Measurements from ENCODE around the gene CCDC158.

DNA sequence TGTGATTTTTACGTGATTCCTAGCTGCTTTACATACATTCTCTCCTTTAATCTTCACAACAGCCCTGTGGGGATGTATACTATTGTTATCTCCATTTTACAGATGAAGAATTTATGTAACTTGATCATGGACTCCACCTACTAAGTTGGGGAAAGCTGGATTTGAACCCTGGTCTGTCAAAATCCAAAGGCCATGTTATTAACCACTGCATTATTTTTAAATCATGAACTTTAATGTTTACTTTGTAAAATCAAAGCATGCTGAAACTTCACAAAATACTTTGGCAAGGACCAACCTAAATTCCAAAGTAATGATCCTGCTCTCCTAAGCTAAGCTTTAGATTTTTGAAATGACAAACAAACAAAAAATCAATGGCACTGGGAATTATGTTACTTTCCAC is 143.3 kb downstream of the CCDC158 start:
- TF ChIP-seq ZNF274 (IDR thresholded peaks at IDR 0.05; ENCODE audit: low read depth, low read length): no peak
- no peak for TF ChIP-seq YY1 (IDR thresholded peaks at IDR 0.05; ENCODE audit: insufficient read depth, insufficient read length)
- no peak for TF ChIP-seq SUZ12 (IDR thresholded peaks at IDR 0.05; ENCODE audit: extremely low read depth, insufficient read depth, insufficient read length)
